Hematopoietic multipotent progenitor cell (in vitro differentiated cells): ENCODE data around the gene GIPC3. TPM values are rescaled to one million over a fixed set of nuclear protein-coding genes. Genes with fewer than 3 reads are reported as not detected.
"Not testable (repeated sequence)": the region's sequence is repeated elsewhere in the genome, so short reads cannot be mapped to it uniquely, and the experiment has no call there.

ENCODE experiments used
- DNase-seq, 3 donors: peaks; one replicate each; pipeline ENCODE4 v3.0.0-alpha.2; 2011 to 2015; ENCODE audit warnings: low read depth in 2 of 3, low spot score in 2 of 3
- total RNA-seq: library from RNA; depleted of rRNA; stranded (reverse); fragments of >200 nt; gene quantifications from one replicate; pipeline ENCODE4 v1.2.3, GENCODE V29; 2012

The GIPC3 gene
- total RNA-seq, 1 donor = 2.4 TPM

DNA sequence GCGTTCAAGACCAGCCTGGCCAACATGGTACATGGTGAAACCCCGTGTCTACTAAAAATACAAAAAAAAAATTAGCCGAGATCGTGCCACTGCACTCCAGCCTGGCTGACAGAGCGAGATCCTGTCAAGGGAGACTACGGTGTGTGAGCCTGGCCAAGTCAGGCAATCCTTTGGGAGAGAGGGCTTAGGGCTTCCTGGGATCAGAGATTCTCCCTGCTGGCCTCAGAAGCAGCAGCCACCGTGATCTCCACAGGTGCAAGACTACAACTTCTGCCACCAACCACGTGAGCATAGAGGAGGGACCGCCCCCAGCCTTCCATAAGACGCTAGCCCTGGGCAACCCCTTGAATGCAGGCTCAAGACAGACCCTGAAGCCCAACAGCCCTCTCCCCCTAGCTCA lies 35.5 kb upstream of the GIPC3 start:
- DNase-seq = no peak

GRCh38 chr19:3550947-3551791 lies 34.1 kb upstream of the GIPC3 start:
- DNase-seq = no peak

GRCh38 chr19:3551792-3552095 lies 33.5 kb upstream of the GIPC3 start:
- no peak for DNase-seq

DNA sequence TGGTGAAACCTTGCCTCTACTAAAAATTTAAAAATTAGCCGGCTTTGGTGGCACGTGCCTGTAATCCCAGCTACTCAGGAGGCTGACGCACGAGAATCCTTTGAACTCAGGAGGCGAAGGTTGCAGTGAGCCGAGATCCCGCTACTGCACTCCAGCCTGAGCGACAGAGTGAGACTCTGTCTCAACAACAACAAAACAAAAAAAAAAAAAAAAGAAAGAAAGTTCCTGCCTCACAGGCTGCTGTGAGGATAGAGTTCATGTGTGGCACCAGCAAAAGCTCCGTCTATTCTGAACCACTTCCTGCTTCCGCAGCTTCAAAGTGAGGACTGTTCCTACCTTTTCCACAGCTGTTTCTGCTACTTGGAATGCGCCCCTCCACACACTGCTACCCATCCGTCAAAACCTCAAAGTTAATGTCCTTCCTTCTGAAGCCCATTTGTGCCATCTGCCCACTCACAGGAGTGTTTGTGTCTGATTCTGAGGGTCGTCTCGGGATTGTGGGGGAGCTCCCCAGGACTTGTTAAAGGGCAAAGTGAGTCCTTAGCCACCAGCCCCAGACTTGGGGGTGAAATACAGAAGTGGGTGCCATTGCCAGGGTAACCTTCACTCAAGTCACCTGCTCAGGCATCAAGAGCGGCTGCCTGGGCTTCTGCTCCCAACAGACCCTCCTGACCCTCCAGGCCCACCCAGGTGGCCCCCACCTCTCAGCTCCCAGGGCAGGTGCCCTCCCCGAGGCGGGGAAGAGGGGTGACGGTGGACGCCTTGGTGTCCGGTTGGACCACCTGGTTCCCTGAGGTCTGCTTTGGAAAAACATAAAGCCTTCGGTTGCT lies 30.8 kb upstream of the GIPC3 start:
- peak in 2 of 3 donors; percentile 41 to 45 for DNase-seq

DNA sequence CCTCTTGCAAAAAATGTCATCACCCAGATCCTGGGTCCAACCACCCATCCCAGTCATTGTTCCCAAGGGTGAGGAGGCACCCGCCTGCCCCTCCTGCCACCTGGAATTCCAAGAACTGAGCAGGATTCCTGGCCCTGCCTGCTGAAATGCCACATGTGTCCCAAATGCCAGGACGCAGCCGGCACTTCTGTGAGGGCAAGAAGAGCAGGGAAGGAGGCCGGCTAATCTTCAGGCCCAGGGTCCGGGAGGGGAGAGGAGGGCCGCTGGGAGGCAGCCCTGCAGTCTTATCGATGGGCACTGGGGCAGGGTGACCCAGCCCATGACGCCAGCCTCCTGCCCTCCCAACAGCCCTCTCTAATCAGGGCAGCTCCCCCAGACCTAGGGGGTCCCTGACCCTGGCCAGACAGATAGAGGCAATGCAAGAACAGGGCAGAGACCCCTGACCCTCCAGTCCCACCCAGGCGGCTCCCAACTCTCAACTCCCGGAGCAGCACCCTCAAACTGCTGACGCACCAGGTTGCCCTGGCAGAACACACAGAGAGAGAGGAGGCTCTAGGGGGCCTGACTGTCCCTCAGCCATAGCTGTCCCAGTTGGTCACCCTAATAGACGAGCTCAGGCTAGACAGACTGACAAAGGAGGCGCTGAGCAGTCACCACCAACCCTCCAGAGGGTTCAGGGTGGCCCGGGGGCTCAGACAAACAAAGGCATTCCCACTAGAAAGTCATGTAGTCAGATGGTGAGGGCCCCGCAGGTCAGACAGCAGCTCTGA lies 29.4 kb upstream of the GIPC3 start:
- DNase-seq = no peak

DNA sequence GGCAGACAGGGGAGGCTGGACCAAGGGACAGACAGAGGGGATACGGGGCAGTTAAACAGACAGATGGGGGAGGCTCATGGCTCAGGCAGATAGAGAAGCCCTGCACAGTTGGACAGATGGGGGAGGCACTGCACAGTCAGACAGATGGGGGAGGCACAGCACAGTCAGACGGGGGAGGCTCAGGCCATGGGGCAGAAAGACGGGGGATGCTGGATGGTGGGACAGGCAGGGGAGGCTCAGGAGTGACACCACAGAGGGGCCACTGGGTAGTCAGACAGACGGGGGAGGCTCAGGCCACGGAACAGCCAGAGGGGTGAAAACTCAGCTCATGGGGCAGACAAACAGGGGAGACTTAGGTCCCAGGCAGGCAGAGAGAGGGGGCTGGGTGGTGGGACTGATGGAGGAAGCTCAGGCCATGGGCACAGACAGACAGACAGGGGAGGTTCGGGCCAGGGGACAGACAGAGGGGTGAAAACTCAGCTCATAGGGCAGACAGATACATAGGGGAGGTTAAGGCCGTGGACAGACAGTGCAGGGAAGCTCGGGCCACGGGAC lies 28.8 kb upstream of the GIPC3 start:
- DNase-seq = no peak

GRCh38 chr19:3556978-3557460 lies 28.3 kb upstream of the GIPC3 start:
- peak; percentile 37 to 74 (median 60) for DNase-seq

DNA sequence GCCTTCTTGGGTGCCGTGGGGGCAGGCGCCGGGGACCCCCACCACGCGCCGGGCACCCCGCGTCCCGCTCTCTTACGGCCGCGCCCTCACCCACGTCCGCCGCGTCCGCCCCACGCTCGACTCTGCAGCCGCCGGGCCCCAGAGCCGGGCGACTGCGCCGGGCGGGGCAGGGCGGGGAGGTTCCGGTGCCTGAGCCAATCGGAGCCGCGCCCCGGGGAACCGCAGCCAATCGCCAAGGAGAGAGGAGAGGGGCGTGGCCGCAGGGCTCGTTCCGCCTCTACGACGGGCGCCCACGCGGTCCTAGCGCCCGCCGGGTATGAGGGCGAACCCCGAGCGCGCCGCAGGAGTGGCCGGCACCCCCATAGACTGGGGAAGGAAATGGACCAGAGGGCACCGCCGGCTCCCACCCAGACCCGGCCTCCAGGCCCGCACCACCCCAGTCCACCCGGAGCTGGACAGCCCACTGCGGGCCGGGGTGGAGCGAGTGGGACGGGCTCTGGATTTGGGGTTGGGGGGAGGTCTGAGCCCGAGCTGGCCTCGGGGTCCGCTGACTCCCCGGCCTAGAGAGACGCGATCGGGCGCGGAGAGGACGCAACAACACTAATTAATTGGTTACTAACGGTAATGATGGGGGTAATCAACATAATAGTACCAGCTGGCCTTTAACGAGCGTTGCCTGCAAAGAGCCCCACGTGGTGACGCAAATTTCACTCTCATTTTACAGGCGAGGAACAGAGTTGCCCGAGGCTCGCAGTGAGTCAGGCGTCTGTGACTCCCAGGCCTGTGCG lies 27.6 kb upstream of the GIPC3 start, which contains the start of gene MFSD12:
TSS of gene MFSD12 (minus strand) at position 126 of the 788 bp plus-strand sequence. CDS start 183 bp downstream, outside the sequence.
- DNase-seq = peak; percentile 83 to 95 (median 92)

DNA sequence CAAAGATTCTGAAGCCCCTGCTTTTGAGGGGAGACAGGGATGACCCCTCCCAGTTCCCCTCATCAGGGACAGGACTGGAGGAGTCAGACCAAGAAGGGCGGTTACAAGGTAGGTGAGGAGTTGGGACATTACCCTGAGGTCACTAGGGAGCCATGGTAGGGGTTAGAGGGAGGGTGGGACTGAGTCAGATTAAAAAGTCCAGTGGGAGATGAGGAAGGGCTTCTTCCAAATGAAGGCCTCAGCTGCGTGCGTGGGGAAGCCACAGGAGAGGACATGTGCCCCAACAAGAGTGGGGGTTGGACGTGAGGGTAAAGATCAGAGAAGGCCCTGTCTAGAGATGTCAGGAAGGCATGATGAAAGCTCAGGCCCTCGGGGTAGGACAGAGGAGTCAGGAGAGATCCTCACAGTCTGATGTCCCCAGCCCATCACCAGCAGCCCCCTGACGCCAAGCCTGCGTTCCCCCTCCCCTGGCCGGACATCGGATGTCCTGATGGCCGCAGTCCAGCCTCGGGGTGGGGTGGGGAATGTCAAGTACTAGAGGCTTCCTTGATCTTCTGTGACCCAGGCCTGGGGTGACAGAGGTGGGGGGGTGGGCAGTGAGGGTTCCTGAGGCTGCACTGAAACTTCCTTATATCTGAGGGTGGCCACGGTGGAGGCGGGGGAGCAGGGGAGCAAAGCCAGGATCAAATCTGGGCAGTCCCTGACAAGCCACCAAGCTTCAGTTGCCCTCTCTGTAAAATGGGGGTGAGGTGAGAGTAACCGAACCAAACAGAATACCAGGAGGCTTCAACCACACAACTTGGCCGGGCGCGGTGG lies 21.4 kb upstream of the GIPC3 start:
- DNase-seq = no peak

DNA sequence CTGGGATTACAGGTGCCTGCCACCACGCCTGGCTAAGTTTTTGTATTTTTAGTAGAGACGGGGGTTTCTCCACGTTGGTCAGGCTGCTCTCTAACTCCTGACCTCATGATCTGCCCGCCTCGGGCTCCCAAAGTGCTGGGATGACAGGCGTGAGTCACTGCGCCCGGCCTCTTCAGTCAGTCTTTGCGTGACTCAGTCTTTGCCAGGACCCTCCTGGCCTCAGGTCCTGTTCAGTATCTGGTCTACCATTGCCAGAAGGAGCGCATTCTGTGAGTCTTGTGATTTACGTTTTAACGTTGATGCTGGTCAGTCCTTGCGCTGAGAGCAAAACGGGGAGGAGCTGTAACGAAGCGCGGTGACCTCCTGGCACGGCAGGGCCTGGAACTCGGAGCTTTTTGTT lies 20.1 kb upstream of the GIPC3 start:
- DNase-seq = no peak

DNA sequence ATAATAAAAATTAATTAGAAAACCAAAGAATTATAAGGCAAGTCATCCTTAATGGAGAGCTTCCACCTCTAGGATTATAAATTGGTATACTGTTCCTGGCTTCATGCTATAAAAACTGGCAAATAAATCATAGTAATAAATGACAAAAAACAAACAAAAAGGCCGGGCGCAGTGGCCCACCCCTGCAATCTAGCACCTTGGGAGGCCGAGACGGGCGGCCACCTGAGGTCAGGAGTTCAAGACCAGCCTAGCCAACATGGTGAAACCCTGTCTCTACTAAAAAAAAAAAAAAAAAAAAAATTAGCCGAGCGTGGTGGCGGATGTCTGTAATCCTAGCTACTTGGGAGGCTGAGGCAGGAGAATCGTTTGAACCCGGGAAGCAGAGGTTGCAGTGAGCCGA lies 15.2 kb upstream of the GIPC3 start:
- DNase-seq = not testable (repeated sequence)

DNA sequence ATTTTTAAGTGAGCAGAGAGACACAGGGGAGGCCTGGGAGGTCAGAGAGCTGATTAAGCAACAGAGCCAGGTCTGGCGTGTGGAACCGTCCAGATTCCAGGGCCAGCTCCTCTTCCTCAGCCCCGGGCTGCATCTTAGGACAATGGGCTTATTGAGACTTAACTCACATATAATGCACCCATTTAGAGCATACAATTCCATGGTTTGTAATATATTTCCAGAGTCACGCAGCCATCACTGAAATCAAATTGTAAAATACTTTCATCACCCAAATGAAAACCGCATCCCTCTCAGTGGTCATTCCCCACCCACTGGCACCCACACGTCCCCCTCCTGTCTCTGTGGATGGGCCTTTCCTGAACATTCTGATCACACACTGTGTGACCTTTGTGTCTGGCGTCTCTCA lies 14.7 kb upstream of the GIPC3 start:
- no peak for DNase-seq

DNA sequence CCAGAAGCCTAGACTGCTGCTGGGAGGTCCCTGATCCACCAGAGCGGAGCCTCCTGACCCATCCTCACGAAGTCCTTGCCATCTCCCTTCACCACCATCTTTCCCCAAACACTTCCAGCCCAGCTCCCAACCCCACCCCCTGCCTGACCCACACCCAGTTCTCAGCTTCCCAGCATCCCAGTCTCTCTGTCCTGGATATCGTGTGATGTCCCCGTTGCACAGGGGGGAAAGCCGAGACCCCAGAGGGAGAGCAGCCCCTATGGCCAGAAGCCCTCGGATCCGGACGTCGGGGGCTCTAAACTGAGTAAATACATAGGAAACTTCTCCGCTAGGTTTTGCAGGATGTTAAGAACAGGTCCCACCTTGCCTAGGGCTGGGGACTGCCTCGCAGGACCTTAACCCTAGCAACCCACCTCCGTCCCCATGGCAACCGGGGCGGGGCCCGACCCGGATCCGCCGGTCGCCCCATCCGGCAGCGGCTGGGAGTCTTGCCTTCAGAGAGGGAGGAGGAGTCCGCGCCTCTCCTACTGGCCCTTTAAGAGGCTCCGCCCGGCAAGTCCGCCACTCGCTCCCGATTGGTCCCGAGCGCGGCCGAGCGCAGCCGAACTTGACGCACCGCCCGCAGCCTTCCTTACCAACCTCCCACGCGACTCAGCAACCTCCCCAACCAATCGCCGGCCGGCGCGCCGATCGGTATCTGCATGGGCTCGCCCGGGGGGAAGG lies 13.0 kb upstream of the GIPC3 start:
- peak; percentile 97 to 100 (median 100) for DNase-seq

- no peak for DNase-seq
These were observed 12.5 kb upstream of the GIPC3 start, which contains the start of gene HMG20B for GRCh38 chr19:3572855-3573161. TSS of gene HMG20B (plus strand) at chr19:3572944. CDS start at chr19:3573310, 366 bp downstream.

GRCh38 chr19:3573162-3573857 lies 12.0 kb upstream of the GIPC3 start:
- peak in 1 of 3 donors; percentile 22 for DNase-seq

- peak; percentile 41 to 96 (median 96) for DNase-seq
These were observed 11.2 kb upstream of the GIPC3 start for GRCh38 chr19:3573858-3574637.

DNA sequence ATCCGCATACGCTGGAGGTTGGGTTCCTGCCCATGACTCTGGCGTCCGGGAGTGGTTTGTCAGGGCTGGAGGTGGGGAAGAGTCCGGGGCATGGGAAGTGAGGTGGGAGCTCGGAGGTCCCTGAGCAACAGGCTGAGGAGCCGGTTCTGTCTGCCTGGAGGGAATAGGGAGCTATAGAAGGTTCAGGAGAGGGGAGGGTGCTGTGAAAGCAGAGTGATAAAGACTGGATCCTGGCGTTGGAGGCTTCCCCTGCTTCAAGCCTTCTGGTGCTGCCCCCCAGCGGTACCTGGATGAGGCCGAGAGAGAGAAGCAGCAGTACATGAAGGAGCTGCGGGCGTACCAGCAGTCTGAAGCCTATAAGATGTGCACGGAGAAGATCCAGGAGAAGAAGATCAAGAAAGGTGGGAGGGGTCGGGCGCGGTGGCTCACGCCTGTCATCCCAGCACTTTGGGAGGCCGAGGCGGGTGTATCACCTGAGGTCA lies 10.0 kb upstream of the GIPC3 start:
- no peak for DNase-seq
